Dedifferentiated amniotic fluid mesenchymal stem cell (primary cell): ENCODE measurements around the gene RETSAT.
"Not testable (repeated sequence)": the region's sequence is repeated elsewhere in the genome, so short reads cannot be mapped to it uniquely, and the experiment has no call there.

Experiments used
- DNase-seq: peaks from one replicate; pipeline ENCODE4 v3.0.0-alpha.2; 2016; ENCODE audit errors: extremely low spot score

The RETSAT gene

GRCh38 chr2:85354286-85355072 is at the start of gene RETSAT, which contains the start of gene ELMOD3:
TSS of gene RETSAT (minus strand) at chr2:85354528. CDS start at chr2:85354507, 21 bp downstream.
TSS of gene ELMOD3 (plus strand) at chr2:85354769. CDS start at chr2:85357199, 2,430 bp downstream.
- peak; percentile 99 for DNase-seq

- no peak for DNase-seq
These were observed 47.5 kb upstream of the RETSAT start for GRCh38 chr2:85401844-85402243.

GRCh38 chr2:85401464-85401805 is 47.1 kb upstream of the RETSAT start:
- DNase-seq = no peak

GRCh38 chr2:85400541-85401463 is 46.5 kb upstream of the RETSAT start:
- no peak for DNase-seq

DNA sequence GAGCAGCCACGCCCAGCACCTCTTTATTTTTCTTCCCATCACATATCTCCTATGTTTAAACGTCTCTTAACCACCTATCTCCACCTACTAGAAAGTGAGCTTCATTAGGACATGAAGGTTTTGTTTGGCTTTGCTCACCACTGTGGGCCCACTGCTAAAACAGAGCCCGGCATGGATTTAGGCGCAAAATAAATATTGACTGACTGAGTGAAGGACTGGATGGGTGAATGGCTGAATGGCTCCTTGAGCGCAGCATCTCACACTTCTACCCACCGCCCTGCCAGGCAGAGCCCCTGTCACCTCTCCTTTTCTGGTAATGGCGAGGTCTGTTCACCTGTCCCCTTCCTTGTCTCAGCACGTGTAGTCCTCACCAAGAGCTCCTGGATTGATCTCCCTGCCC is 45.7 kb upstream of the RETSAT start:
- no peak for DNase-seq

GRCh38 chr2:85399183-85399455 is 44.8 kb upstream of the RETSAT start:
- no peak for DNase-seq

- DNase-seq = no peak
These were observed 44.3 kb upstream of the RETSAT start for GRCh38 chr2:85398426-85399182.

DNA sequence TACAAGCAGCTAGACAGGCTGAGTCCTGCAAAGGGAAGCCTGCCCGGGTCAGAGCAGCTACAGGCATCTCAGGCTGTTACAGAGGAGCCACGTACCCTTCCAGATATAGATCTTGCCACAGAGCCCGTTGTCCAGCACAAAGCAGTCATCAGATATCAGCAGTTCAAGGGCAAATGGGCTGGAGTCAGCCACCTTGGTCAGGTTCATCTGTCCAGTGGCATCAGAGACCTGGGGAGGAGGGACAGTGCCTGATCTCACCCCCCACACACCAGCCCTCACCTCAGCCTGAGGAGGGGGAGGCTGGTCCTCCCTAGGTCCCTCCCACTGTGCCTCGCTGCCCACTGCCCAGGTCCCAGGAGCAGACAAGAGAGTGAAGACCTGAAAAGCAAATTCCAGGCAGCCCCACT is 43.6 kb upstream of the RETSAT start:
- no peak for DNase-seq

DNA sequence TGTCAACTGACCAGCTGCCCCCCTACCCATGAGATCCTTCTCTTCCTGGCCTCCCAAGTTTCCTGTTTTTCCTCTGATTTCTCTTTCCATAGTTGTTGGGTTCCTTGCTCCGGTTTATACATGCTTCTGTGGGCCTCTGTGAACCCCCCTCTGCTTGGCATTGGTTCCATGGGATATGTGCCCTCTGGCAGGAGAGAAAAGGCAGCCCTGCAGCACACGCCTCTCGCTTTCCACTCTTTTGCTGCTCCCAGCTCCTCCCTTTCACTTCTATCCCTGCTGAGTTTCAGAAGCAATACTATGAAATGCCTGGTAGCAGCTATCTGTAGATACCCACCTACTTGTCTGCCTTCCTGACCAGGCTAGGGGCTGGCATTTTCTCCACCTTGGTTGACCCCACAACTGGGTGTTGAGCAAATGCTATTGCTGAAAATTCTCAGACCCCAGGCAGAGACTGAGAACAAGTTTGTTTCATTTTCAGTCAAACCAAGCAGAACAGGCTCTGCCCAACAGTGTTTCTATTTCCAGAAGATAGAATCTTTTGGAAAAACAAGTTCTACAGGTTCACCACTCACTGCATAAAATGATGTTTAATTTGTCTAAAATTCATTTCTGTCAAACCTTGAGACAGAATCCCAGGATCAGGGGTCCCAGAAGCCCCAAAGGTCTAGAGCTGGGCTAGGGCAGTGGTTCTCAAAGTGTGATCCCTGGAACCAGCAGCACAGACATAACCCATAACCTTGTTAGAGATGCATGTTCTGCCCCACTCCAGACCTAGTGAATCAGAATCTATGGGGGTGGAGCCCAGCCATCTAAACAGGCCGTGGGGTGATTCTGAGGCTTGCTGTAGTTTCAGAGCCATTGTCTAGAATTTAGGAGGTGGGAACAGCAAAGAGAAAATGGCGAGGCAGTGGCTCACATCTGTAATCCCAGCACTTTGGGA is 42.5 kb upstream of the RETSAT start:
- DNase-seq = no peak

DNA sequence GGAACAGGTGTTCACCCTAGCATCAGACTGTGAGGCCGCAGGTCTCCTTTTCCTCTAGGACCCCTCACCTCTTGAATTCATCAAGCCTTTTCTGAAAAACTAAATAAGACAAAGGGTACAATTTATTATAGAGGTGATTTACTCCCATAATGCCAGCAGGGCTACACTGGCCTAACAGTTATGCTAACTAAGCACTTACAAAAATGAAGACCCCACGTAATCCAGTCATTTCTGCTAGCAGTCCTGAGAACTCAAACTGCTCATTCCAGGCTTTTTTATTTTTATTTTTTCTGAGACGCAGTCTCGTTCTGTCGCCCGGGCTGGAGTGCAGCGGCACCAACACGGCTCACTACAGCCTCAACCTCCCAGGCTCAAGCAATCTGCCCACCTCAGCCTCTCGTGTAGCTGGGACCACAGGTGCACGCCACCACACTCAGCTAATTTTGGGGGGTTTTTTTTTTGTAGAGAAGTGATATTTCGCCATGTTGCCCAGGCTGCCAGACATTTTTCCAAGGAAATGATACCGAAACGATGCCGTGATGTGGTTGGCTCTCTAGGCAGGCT is 41.7 kb upstream of the RETSAT start:
- no peak for DNase-seq

GRCh38 chr2:85394976-85395375 is 40.6 kb upstream of the RETSAT start:
- no peak for DNase-seq

DNA sequence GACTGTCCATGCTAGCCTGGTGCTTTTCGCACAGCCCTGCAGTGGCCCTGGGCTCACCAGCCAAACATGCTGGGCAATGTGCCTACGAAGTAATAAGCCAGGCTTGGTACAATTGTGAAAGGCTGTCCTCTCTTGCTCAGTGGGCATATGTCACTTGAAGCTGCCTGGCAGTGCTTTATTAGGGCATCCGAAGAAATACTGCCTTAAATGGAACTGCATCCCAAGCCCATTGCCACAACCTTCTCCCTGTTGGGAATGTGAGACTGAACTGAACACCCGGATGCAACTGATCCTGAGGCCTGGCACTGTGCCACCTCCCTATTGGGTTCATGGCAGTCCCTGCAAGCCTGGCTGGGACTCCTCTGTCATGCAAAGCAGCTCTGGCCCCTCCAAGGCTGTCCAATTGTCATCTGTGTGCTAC is 39.9 kb upstream of the RETSAT start:
- DNase-seq = no peak

GRCh38 chr2:85393836-85394235 is 39.5 kb upstream of the RETSAT start:
- no peak for DNase-seq

DNA sequence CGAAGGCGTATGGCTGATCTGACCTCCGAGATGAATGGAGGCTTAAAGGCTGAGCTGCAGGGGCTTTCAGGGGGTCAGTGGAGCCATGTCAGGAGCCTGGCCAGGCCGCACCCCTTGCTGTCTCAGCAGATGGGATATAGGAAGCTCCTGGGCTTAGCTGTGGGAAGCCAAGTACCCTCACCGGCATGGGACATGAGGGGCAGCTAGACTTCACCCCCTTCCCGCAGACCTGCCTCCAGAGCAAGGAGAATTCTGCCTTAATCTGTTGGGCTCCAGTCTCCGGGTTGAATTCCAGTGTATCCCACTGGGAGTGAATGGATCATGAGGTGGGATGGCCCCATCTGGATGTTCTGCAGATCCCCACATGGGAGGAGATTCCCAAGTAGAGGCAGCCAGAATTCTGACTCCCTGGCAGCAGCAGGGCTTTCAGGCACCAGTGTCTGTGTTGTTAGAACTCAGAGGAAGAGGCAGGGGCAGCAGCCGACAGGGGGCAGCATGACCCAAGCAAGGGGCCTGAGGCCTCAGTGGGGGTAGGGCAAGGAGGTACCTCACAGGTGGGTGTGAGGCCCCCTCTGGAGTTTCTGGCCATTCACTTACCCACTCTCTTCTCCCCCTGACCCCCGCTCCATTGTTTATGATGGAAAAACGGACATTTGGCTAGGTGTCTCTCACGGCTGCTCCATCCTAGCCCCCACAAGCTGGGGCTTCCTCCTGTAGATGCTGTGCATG is 36.8 kb upstream of the RETSAT start:
- no peak for DNase-seq

- no peak for DNase-seq
These were observed 34.7 kb upstream of the RETSAT start for GRCh38 chr2:85388878-85389538.

GRCh38 chr2:85387754-85388153 is 33.4 kb upstream of the RETSAT start:
- no peak for DNase-seq

DNA sequence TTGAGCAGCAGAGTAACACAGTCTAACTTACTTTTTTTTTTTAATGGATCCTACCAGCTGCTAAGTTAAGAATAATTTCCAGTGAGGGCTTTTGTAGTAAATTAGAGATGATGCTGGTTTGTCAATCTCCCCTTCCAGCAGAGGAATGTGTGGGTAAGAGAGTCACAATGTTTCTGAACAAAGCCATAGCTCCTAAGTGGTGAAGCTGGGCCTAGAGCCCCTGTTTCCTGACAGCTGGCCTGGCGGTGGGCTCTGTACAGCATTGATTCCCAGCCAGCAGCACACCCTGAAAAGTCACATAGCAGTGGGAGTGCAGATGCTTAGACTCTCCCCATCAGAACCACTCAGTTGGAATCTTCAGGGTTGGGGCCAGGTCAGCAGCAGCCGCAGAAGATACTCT is 31.4 kb upstream of the RETSAT start:
- no peak for DNase-seq

- DNase-seq = no peak
These were observed 29.5 kb upstream of the RETSAT start for GRCh38 chr2:85383850-85384249.

DNA sequence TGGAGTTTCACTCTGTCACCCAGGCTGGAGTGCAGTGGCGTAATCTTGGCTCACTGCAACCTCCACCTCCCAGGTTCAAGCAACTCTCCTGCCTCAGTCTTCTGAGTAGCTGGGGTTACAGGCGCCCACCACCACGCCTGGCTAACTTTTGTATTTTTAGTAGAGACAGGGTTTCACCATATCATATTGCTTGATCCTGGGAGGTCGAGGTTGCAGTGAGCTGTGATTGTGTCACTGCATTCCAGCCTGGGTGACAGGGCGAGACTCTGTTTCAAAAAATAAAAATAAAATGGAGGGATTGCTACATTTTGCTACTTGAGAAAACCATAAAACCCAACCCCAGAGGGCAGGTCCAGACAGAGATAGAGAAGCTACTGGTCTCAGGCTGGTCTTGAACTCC is 28.8 kb upstream of the RETSAT start:
- DNase-seq = not testable (repeated sequence)

DNA sequence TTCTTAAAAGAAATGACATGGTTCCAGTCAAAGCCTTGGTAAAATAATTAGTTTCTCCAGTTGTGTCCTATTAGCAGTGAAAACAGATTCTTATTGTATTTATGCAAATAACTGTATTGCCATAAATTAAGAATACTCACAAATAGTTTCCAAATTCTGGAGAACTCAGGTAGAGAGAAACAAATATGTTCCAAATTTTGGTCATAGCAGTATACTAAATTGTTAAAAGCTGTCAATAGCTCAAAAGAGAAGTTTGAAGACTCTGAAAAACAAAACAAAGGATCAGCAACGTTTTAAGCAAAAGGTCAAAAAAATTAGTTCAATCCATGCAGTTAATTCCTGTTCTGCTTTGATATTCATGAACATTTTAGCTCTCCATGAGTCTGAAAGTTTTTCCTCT is 25.7 kb upstream of the RETSAT start:
- DNase-seq = no peak
